Osteocyte (in vitro differentiated cells): ENCODE measurements around the gene DAP. TPM values are rescaled to one million over a fixed set of nuclear protein-coding genes. Genes with fewer than 3 reads are reported as not detected.
"Not testable (repeated sequence)": the region's sequence is repeated elsewhere in the genome, so short reads cannot be mapped to it uniquely, and the experiment has no call there.

Source experiments
- DNase-seq: peaks from one replicate; pipeline ENCODE4 v3.0.0; 2021; ENCODE audit warnings: mixed read lengths; ENCODE audit not compliant: unreplicated experiment; ENCODE audit errors: extremely low spot score
- H3K27ac Mint-ChIP-seq: one replicate; pipeline ENCODE4 v1.8.0; 2021; ENCODE audit warnings: mild to moderate bottlenecking, mixed read lengths; ENCODE audit not compliant: unreplicated experiment
- H3K27me3 Mint-ChIP-seq: one replicate; pipeline ENCODE4 v1.8.0; 2021; ENCODE audit warnings: mixed read lengths; ENCODE audit not compliant: unreplicated experiment
- H3K36me3 Mint-ChIP-seq: one replicate; pipeline ENCODE4 v1.8.0; 2021; ENCODE audit warnings: mixed read lengths; ENCODE audit not compliant: unreplicated experiment
- H3K4me1 Mint-ChIP-seq: one replicate; pipeline ENCODE4 v1.8.0; 2021; ENCODE audit warnings: mixed read lengths; ENCODE audit not compliant: unreplicated experiment
- H3K4me3 Mint-ChIP-seq: one replicate; pipeline ENCODE4 v1.8.0; 2021; ENCODE audit warnings: mild to moderate bottlenecking, moderate library complexity, mixed read lengths; ENCODE audit not compliant: unreplicated experiment
- H3K9me3 Mint-ChIP-seq: one replicate; pipeline ENCODE4 v1.8.0; 2021; ENCODE audit warnings: mixed read lengths; ENCODE audit not compliant: unreplicated experiment
- CTCF ChIP-seq: fragments of 200-600 bp; sonication (generic); IDR thresholded peaks from 2 replicates; pipeline ENCODE4 v1.5.0; 2021; ENCODE audit warnings: antibody characterized with exemption, mild to moderate bottlenecking, moderate library complexity
- total RNA-seq: library from RNA; stranded (reverse); gene quantifications from 2 replicates; pipeline ENCODE4 v1.2.1, GENCODE V29; 2021

DAP gene
- total RNA-seq, 1 donor from 2014 or later = 173 TPM

- no peaks in the 10 kb centered on the region for H3K9me3 Mint-ChIP-seq
These were observed 128.8 kb downstream of the DAP start for GRCh38 chr5:10632110-10632761.

GRCh38 chr5:10631316-10631996 is 129.6 kb downstream of the DAP start:
- H3K27me3 Mint-ChIP-seq = peaks cover 8% of the 10 kb centered on the region
- no peaks in the 10 kb centered on the region for H3K9me3 Mint-ChIP-seq
- no peak for TF ChIP-seq CTCF
- no peaks in the 10 kb centered on the region for H3K36me3 Mint-ChIP-seq
- no peak overlapping the region for H3K27ac Mint-ChIP-seq
- no peak overlapping the region for H3K4me3 Mint-ChIP-seq
- DNase-seq = no peak
- H3K4me1 Mint-ChIP-seq = peaks cover 13% of the 10 kb centered on the region

More at GRCh38 chr5:10632110-10632761, 128.8 kb downstream of the DAP start:
- Mint-ChIP-seq H3K27me3 (peaks cover 8% of the 10 kb centered on the region), H3K4me3 (no peak overlapping the region), H3K36me3 (no peaks in the 10 kb centered on the region), H3K27ac (no peak overlapping the region), H3K4me1 (peaks cover 9% of the 10 kb centered on the region)
- DNase-seq = no peak
- TF ChIP-seq CTCF = no peak

- not testable (repeated sequence) for DNase-seq, H3K36me3 Mint-ChIP-seq, H3K27me3 Mint-ChIP-seq, H3K4me3 Mint-ChIP-seq, H3K9me3 Mint-ChIP-seq, H3K27ac Mint-ChIP-seq
- H3K4me1 Mint-ChIP-seq = peaks cover 13% of the 10 kb centered on the region
These were observed 130.3 kb downstream of the DAP start for GRCh38 chr5:10630744-10631143.

- peaks cover 13% of the 10 kb centered on the region for H3K4me1 Mint-ChIP-seq
- H3K9me3 Mint-ChIP-seq = no peaks in the 10 kb centered on the region
- H3K27ac Mint-ChIP-seq = no peak overlapping the region
- H3K36me3 Mint-ChIP-seq = no peaks in the 10 kb centered on the region
- H3K4me3 Mint-ChIP-seq = no peak overlapping the region
- no peak for TF ChIP-seq CTCF
- no peak for DNase-seq
- H3K27me3 Mint-ChIP-seq = peaks cover 8% of the 10 kb centered on the region
These were observed 130.9 kb downstream of the DAP start for GRCh38 chr5:10630126-10630525.

- H3K36me3 Mint-ChIP-seq = no peaks in the 10 kb centered on the region
These were observed 131.4 kb downstream of the DAP start for GRCh38 chr5:10629682-10630081.

More at GRCh38 chr5:10629682-10630081, 131.4 kb downstream of the DAP start:
- peaks cover 13% of the 10 kb centered on the region for H3K4me1 Mint-ChIP-seq
- H3K27ac Mint-ChIP-seq = no peak overlapping the region
- no peak for DNase-seq
- no peaks in the 10 kb centered on the region for H3K9me3 Mint-ChIP-seq
- no peak for TF ChIP-seq CTCF
- H3K27me3 Mint-ChIP-seq = peaks cover 8% of the 10 kb centered on the region
- H3K4me3 Mint-ChIP-seq = no peak overlapping the region

Other genes with a start within 250 kb of the DAP start
- gene ANKRD33B, start 197.2 kb downstream of the DAP start, total RNA-seq = 0.83 and 0.94 TPM in 2 replicates